A673 (cell line): Measurements from ENCODE around the gene SLC4A7. TPM values are rescaled to one million over a fixed set of nuclear protein-coding genes. Genes with fewer than 3 reads are reported as not detected.
"Not testable (repeated sequence)": the region's sequence is repeated elsewhere in the genome, so short reads cannot be mapped to it uniquely, and the experiment has no call there.

Source experiments
- BruUV-seq: library from RNA; stranded (reverse); fragments of 400-500 nt; replicated peaks from 2 replicates; lab custom pipeline; 2021; lab: Mats Ljungman, UMichigan
- CTCF ChIA-PET: fragments of 300-600 bp; sonication (Branson Sonifier 250); formaldehyde crosslinking; loops from one replicate; lab custom pipeline; 2022; ENCODE audit warnings: antibody characterized with exemption; lab: Charles Lee
- POLR2A ChIA-PET: fragments of 300-600 bp; sonication (Branson Sonifier 250); formaldehyde crosslinking; loops from one replicate; lab custom pipeline; 2022; ENCODE audit warnings: antibody characterized with exemption; ENCODE audit not compliant: low non-redundant PET; lab: Charles Lee
- DNase-seq: peaks from one replicate; pipeline ENCODE4 v3.0.0-alpha.2; 2015; ENCODE audit warnings: low spot score
- H3K27ac ChIP-seq: fragments of 200-600 bp; sonication (generic); 2 replicates; pipeline ENCODE4 v1.5.1; 2016; ENCODE audit warnings: mixed run types, low read depth, mild to moderate bottlenecking, mixed read lengths, antibody characterized with exemption, low read length; ENCODE audit not compliant: poor library complexity, severe bottlenecking
- H3K27me3 ChIP-seq: fragments of 200-600 bp; sonication (generic); replicated peaks from 2 replicates; pipeline ENCODE4 v1.6.1; 2017; ENCODE audit warnings: mixed run types, low read depth, mild to moderate bottlenecking, mixed read lengths, antibody characterized with exemption, low read length; ENCODE audit not compliant: insufficient read depth, poor library complexity
- H3K36me3 ChIP-seq: fragments of 200-600 bp; sonication (generic); 2 replicates; pipeline ENCODE4 v1.6.1; 2016; ENCODE audit warnings: mixed run types, mild to moderate bottlenecking, mixed read lengths, antibody characterized with exemption, low read length; ENCODE audit not compliant: insufficient read depth, poor library complexity, severe bottlenecking
- H3K4me1 ChIP-seq: fragments of 200-600 bp; sonication (generic); 2 replicates; pipeline ENCODE4 v1.6.1; 2017; ENCODE audit warnings: mixed run types, mild to moderate bottlenecking, mixed read lengths, antibody characterized with exemption, low read length; ENCODE audit not compliant: insufficient read depth, poor library complexity, severe bottlenecking
- H3K4me3 ChIP-seq: fragments of 200-600 bp; sonication (generic); 2 replicates; pipeline ENCODE4 v1.5.1; 2016; ENCODE audit warnings: low read depth, mixed run types, mild to moderate bottlenecking, mixed read lengths, low read length; ENCODE audit not compliant: poor library complexity, severe bottlenecking
- H3K9me3 ChIP-seq: fragments of 200-600 bp; sonication (generic); 2 replicates; pipeline ENCODE4 v1.6.1; 2016; ENCODE audit warnings: mixed run types, low read depth, mild to moderate bottlenecking, mixed read lengths, antibody characterized with exemption, low read length; ENCODE audit not compliant: poor library complexity, severe bottlenecking
- EZH2 ChIP-seq: fragments of 200-600 bp; sonication (generic); IDR thresholded peaks from 2 replicates; pipeline ENCODE4 v1.6.1; 2017; ENCODE audit warnings: borderline replicate concordance, low read depth, mild to moderate bottlenecking, mixed read lengths, antibody characterized with exemption, low read length; ENCODE audit not compliant: poor library complexity, severe bottlenecking
- intact Hi-C: fragments of 100-400 bp; cut with micrococcal nuclease; formaldehyde crosslinking; loops from one replicate; pipeline ENCODE4 v1.10.0; 2022; ENCODE audit not compliant: unreplicated experiment
- total RNA-seq: library from RNA; stranded (reverse); gene quantifications from 2 replicates; pipeline ENCODE4 v1.2.3, GENCODE V29; 2021
- TF ChIP-seq, protein P1 (sequence below): fragments of 300-800, 200-600 bp; sonication (generic); conservative IDR thresholded peaks from 2 replicates; pipeline ENCODE4 v1.5.1; 2017; ENCODE audit warnings: low read depth, mild to moderate bottlenecking, antibody characterized with exemption, low read length, moderate library complexity, mixed read lengths

Gene SLC4A7
- total RNA-seq, 1 experiment from 2014 or later = 22.6 TPM

DNA sequence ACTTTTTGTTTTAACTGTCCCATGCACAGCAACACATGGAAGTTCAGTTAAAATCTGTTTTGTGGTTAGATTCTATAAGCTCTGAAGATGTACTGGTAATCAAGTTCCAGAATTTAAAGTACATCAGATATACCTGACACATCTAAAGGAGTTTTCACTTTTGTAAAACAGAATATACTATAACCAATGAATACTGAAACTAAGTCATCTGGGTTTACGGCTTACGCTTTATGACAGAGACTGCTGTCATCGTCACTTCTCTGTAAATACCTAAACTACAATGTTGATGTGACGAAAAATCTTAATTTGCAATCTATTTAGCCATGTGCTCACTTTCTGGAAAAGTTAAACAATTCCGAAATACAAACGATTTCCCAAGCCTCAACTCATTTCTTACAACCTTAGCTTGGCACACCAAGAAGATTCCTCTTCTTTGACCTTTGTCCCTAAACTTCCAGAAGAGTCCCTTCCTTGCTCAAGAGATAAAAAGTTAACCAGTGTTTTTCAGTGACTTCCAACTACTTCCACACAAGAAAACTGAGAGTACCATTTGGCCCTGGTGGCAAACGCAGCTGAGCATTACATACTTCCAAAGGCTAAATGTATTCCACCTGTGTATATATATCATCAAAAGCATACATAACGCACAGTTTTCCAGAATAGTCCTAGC lies 58.2 kb downstream of the SLC4A7 start:
- H3K4me1 ChIP-seq = peaks cover 17% of the 10 kb centered on the region
- ChIA-PET CTCF (no interaction called here), POLR2A (no interaction called here)
- peaks cover 15% of the 10 kb centered on the region for H3K36me3 ChIP-seq
- H3K27ac ChIP-seq = no peak overlapping the region
- H3K9me3 ChIP-seq = no peaks in the 10 kb centered on the region
- intact Hi-C loops = no loop called here
- no peak overlapping the region for H3K4me3 ChIP-seq
- TF ChIP-seq, protein P1, sequence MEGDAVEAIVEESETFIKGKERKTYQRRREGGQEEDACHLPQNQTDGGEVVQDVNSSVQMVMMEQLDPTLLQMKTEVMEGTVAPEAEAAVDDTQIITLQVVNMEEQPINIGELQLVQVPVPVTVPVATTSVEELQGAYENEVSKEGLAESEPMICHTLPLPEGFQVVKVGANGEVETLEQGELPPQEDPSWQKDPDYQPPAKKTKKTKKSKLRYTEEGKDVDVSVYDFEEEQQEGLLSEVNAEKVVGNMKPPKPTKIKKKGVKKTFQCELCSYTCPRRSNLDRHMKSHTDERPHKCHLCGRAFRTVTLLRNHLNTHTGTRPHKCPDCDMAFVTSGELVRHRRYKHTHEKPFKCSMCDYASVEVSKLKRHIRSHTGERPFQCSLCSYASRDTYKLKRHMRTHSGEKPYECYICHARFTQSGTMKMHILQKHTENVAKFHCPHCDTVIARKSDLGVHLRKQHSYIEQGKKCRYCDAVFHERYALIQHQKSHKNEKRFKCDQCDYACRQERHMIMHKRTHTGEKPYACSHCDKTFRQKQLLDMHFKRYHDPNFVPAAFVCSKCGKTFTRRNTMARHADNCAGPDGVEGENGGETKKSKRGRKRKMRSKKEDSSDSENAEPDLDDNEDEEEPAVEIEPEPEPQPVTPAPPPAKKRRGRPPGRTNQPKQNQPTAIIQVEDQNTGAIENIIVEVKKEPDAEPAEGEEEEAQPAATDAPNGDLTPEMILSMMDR = no peak
- TF ChIP-seq EZH2 = no peak
- no peaks in the 10 kb centered on the region for H3K27me3 ChIP-seq
- DNase-seq = no peak
- BruUV-seq = no TSS peak

DNA sequence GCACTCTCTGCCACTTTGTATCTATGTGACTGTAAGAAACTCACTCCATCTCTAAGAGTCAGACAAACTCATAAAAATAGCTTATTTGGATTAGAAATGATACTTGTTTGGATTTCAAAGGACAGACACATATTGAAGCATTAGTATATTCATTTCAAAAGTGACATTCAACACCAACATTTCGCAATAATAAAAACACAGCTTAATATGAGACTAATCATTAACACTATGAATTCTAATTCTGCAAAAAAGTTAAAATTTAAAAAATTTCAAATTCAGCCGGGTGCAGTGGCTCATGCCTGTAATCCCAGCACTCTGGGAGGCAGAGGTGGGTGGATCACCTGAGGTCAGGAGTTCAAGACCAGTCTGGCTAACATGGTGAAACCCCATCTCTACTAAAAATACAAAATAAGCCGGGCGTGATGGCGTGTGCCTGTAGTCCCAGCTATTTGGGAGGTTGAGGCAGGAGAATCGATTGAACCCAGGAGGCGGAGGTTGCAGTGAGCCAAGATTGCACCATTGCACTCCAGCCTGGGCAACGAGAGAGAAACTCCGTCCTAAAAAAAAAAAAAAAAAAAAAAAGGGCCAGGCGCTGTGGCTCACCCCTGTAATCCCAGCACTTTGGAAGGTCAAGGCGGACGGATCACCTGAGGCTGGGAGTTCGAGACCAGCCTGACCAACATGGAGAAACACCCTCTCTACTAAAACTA lies 59.2 kb downstream of the SLC4A7 start:
- H3K27ac ChIP-seq, intact Hi-C loops, BruUV-seq, H3K4me3 ChIP-seq, H3K9me3 ChIP-seq, CTCF ChIA-PET, DNase-seq, H3K27me3 ChIP-seq, POLR2A ChIA-PET: not testable (repeated sequence)
- peaks cover 15% of the 10 kb centered on the region for H3K36me3 ChIP-seq
- peaks cover 17% of the 10 kb centered on the region for H3K4me1 ChIP-seq

DNA sequence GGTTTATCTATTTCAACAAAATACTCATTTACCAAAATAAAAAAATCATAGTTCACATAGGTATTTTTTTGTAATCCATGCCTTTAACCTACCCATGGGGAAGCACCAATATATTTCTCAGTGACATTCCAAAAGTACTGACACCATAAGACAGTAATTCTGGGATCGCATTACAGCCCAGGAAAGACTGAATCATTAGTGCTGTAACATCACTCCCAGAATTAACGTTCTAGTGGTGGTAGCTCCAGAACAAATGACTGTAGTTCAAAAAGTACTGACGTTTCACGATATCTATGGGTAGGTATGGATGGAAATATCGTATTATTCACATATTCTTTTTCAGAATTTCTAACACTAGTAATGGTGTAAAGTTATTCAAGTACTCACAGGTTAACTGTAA lies 60.7 kb downstream of the SLC4A7 start:
- Histone ChIP-seq H3K36me3 (peaks cover 23% of the 10 kb centered on the region), H3K4me1 (peaks cover 17% of the 10 kb centered on the region), H3K27ac (no peak overlapping the region), H3K4me3 (no peak overlapping the region), H3K9me3 (no peaks in the 10 kb centered on the region), H3K27me3 (no peaks in the 10 kb centered on the region)
- no TSS peak for BruUV-seq
- DNase-seq = no peak
- ChIA-PET CTCF (no interaction called here), POLR2A (no interaction called here)
- TF ChIP-seq, protein P1 = no peak
- no peak for TF ChIP-seq EZH2
- intact Hi-C loops = no loop called here
